ES-I3 (cell line): Measurements from ENCODE around the gene CAMSAP2.

Experiments
- H3K36me3 ChIP-seq: 2 replicates; pipeline ENCODE4 v1.6.1; 2013; ENCODE audit warnings: mild to moderate bottlenecking, low read length, control low read depth, moderate library complexity; ENCODE audit not compliant: insufficient read depth
- H3K4me1 ChIP-seq: 2 replicates; pipeline ENCODE4 v1.6.1; 2013; ENCODE audit warnings: mild to moderate bottlenecking, control low read depth, low read length; ENCODE audit not compliant: insufficient read depth
- H3K9ac ChIP-seq: 2 replicates; pipeline ENCODE4 v1.6.1; 2013; ENCODE audit warnings: low read depth, mild to moderate bottlenecking, low read length, moderate library complexity
- H3K9me3 ChIP-seq: 2 replicates; pipeline ENCODE4 v1.6.1; 2013; ENCODE audit warnings: mild to moderate bottlenecking, low read length, moderate library complexity; ENCODE audit not compliant: control insufficient read depth, insufficient read depth

CAMSAP2 gene

GRCh38 chr1:200724064-200724463, 14.6 kb upstream of the CAMSAP2 start:
- no peak overlapping the region for H3K9ac ChIP-seq
- no peaks in the 10 kb centered on the region for H3K9me3 ChIP-seq

GRCh38 chr1:200727257-200727656, 11.4 kb upstream of the CAMSAP2 start:
- H3K9me3 ChIP-seq: no peaks in the 10 kb centered on the region
- peaks cover 2% of the 10 kb centered on the region; the same call in 1 of the 2 replicates for H3K4me1 ChIP-seq
- no peaks in the 10 kb centered on the region for H3K36me3 ChIP-seq
- no peak overlapping the region for H3K9ac ChIP-seq

More at GRCh38 chr1:200724064-200724463, 14.6 kb upstream of the CAMSAP2 start:
- no peaks in the 10 kb centered on the region for H3K4me1 ChIP-seq
- no peaks in the 10 kb centered on the region for H3K36me3 ChIP-seq

GRCh38 chr1:200729863-200730262, 8.8 kb upstream of the CAMSAP2 start:
- H3K9ac ChIP-seq: no peak overlapping the region
- peaks cover 5% of the 10 kb centered on the region; the same call in 1 of the 2 replicates for H3K4me1 ChIP-seq
- no peaks in the 10 kb centered on the region for H3K9me3 ChIP-seq
- no peaks in the 10 kb centered on the region for H3K36me3 ChIP-seq

DNA sequence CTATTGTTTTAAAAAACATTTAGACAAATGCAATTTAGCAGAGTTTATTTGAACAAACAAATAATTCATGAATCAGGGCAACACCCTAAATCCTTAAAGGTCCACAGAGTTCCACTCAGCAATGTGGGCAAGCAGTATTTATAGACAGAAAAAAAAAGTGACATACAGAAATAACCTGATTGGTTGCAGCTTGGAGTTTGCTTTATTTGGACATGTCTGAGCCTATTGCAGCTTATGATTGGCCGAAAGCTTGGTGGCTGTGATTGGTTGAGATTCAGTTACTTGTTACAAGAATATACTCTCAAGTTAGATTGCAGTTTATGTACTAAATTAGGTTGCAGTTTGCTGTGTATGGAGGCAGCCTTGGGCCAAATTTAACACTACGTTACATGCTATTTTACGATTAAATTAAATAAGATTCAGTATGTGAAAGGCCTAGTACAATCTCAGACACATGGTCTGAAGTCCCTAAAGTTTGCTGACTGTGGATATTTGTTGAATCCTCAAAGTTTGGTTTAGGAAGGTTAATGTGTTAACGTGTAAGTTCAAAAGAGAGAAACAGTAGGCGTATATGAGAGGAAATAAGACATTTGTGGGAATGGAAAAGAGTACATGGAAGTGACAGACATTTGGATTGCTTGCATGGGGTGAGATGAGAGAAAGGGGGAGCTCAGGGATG, 6.9 kb upstream of the CAMSAP2 start:
- Histone ChIP-seq H3K36me3 (no peaks in the 10 kb centered on the region), H3K9me3 (no peaks in the 10 kb centered on the region), H3K9ac (no peak overlapping the region)

DNA sequence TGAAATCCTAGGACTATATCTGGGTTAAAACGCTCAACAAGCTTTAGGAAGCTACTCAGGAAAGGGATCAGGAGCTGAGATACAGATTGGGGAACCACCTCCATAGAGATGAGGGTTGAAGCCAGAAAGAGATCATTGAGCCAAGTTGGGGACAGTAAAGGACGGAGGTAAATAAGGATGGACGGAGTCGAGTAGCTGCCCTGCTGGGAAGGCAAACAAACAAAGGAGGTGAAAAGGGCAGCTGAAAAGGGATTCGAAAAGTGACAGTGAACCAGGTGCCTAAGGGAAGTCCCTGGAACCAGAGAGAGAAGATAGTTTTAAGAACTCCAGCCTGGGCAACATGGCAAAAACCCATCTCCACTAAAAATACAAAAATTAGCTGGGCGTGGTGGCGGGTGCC, 6.3 kb upstream of the CAMSAP2 start:
- peaks cover 5% of the 10 kb centered on the region; the same call in 1 of the 2 replicates for H3K4me1 ChIP-seq
- no peaks in the 10 kb centered on the region for H3K9me3 ChIP-seq
- no peak overlapping the region for H3K9ac ChIP-seq
- H3K36me3 ChIP-seq: no peaks in the 10 kb centered on the region

More for the DNA sequence above, 6.9 kb upstream of the CAMSAP2 start:
- H3K4me1 ChIP-seq: peaks cover 5% of the 10 kb centered on the region; the same call in 1 of the 2 replicates

DNA sequence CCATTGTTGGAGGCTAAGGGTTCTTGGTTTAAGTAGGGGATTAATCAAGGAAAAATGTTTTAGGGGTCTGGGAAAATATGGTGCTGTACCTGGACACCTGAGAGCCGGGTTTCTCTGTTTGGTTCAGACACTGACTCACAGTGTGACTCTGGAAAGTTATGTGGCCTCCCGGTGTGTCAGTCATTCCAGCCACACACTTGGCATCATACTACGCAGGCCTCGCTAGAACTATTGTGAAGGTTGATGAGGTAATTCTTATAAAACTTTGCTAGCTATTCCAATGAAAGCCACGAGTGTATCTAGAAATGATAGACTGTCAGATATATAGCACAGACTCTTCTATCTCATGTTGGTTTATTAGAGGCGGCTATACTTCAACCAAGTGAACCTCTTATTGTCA, 4.8 kb upstream of the CAMSAP2 start:
- peaks cover 5% of the 10 kb centered on the region; the same call in 1 of the 2 replicates for H3K4me1 ChIP-seq
- H3K9me3 ChIP-seq: no peaks in the 10 kb centered on the region
- H3K9ac ChIP-seq: no peak overlapping the region
- H3K36me3 ChIP-seq: no peaks in the 10 kb centered on the region

- peak overlapping the region; percentile 42 for H3K9ac ChIP-seq
- no peaks in the 10 kb centered on the region for H3K9me3 ChIP-seq
- 0 out of 2 replicates have a peak, but pooled peaks cover 3% of the 10 kb centered on the region for H3K4me1 ChIP-seq
- no peaks in the 10 kb centered on the region for H3K36me3 ChIP-seq
Measured at GRCh38 chr1:200737647-200738291, 924 bp upstream of the CAMSAP2 start.

- H3K9me3 ChIP-seq: no peaks in the 10 kb centered on the region
- H3K36me3 ChIP-seq: no peaks in the 10 kb centered on the region
- H3K9ac ChIP-seq: peak overlapping the region; percentile 98
- 0 out of 2 replicates have a peak, but pooled peaks cover 3% of the 10 kb centered on the region for H3K4me1 ChIP-seq
Measured at GRCh38 chr1:200738949-200739651, 407 bp downstream of the CAMSAP2 start.

- H3K4me1 ChIP-seq: 0 out of 2 replicates have a peak, but pooled peaks cover 3% of the 10 kb centered on the region
- no peaks in the 10 kb centered on the region for H3K36me3 ChIP-seq
- no peaks in the 10 kb centered on the region for H3K9me3 ChIP-seq
- peak overlapping the region; percentile 98 for H3K9ac ChIP-seq
Measured at GRCh38 chr1:200739702-200740570, 1.2 kb downstream of the CAMSAP2 start.

GRCh38 chr1:200740571-200741208, 2.0 kb downstream of the CAMSAP2 start:
- H3K9me3 ChIP-seq: no peaks in the 10 kb centered on the region
- peak overlapping the region; percentile 98 for H3K9ac ChIP-seq
- H3K36me3 ChIP-seq: no peaks in the 10 kb centered on the region
- 0 out of 2 replicates have a peak, but pooled peaks cover 3% of the 10 kb centered on the region for H3K4me1 ChIP-seq

- peak overlapping the region; percentile 98; the same call in 1 of the 2 replicates for H3K9ac ChIP-seq
Measured at GRCh38 chr1:200741551-200742207, 3.0 kb downstream of the CAMSAP2 start.

DNA sequence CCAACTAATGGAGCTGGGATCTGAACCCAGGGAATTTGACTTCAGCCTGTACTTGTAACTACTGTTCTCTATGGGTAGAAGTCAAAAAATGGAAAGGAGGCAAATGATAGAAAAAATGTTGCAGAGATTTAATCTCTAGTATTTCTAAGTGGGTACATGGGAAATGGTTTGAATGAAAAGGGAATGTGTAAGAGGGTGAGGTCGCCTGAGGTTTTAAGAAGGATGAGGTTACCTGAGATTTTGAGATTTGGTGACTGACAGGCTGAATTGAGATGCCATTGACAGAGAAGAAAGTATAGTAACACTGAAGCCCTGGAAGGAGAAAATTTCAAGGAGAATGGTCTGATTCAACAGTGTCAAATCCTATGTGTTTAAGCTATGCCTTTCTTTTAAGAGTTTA, 5.5 kb downstream of the CAMSAP2 start:
- no peak overlapping the region for H3K9ac ChIP-seq
- H3K9me3 ChIP-seq: no peaks in the 10 kb centered on the region
- H3K4me1 ChIP-seq: 0 out of 2 replicates have a peak, but pooled peaks cover 3% of the 10 kb centered on the region
- no peaks in the 10 kb centered on the region for H3K36me3 ChIP-seq

More at GRCh38 chr1:200741551-200742207, 3.0 kb downstream of the CAMSAP2 start:
- H3K4me1 ChIP-seq: 0 out of 2 replicates have a peak, but pooled peaks cover 3% of the 10 kb centered on the region
- H3K9me3 ChIP-seq: no peaks in the 10 kb centered on the region
- H3K36me3 ChIP-seq: no peaks in the 10 kb centered on the region

DNA sequence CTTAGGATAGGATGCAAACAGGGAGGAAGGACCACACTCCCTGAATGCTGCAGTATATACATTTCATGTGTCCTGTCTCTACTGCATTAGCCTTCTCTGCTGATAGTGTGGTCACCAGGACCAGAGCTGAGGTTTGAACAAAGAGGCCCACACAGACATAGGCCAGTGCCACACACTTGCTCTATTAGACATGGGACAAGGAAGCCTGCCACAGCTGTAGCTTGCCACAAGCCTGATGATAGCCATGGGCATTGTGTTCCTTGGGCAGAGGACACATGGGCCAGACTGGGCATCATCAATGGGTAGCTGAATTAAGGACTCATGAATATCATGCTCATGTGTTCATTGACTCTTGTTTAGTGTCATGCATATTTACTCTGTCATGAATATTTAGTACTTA, 10.4 kb downstream of the CAMSAP2 start:
- Histone ChIP-seq H3K9me3 (no peaks in the 10 kb centered on the region), H3K4me1 (no peaks in the 10 kb centered on the region), H3K36me3 (no peaks in the 10 kb centered on the region), H3K9ac (no peak overlapping the region)
